ENCODE data around the gene RHBDL3. TPM values are rescaled to one million over a fixed set of nuclear protein-coding genes. Genes with fewer than 3 reads are reported as not detected.
"Not testable (repeated sequence)": the region's sequence is repeated elsewhere in the genome, so short reads cannot be mapped to it uniquely, and the experiment has no call there.

The RHBDL3 gene
- polyA plus RNA-seq, 2 donors: 0.29 to 0.58 TPM

GRCh38 chr17:32253117-32253611 lies 12.5 kb upstream of the RHBDL3 start:
- H3K36me3 ChIP-seq (ENCODE audit: control insufficient read depth in 2 of 2, insufficient read depth in 2 of 2, low read length in 1 of 2): no peaks in the 10 kb centered on the region
- H3K27ac ChIP-seq (ENCODE audit: low read depth in 2 of 2, low read length in 1 of 2): no peak overlapping the region
- no peaks in the 10 kb centered on the region for H3K4me1 ChIP-seq (ENCODE audit: control insufficient read depth in 2 of 2, insufficient read depth in 2 of 2, low read length in 1 of 2)
- no peaks in the 10 kb centered on the region for H3K27me3 ChIP-seq (ENCODE audit: control insufficient read depth in 1 of 2, insufficient read depth in 2 of 2, low read length in 2 of 2)
- H3K9me3 ChIP-seq (ENCODE audit: control insufficient read depth in 2 of 2, insufficient read depth in 1 of 2, low read depth in 1 of 2, low read length in 1 of 2): no peaks in the 10 kb centered on the region
- 58 to 62% methylated on average over 12 of the region's 12 CpGs for WGBS, 2 donors
- H3K4me3 ChIP-seq (ENCODE audit: low read depth in 1 of 2, low read length in 2 of 2): no peak overlapping the region

GRCh38 chr17:32256012-32256700 lies 9.5 kb upstream of the RHBDL3 start:
- H3K9me3 ChIP-seq (ENCODE audit: control insufficient read depth in 2 of 2, insufficient read depth in 1 of 2, low read depth in 1 of 2, low read length in 1 of 2): no peaks in the 10 kb centered on the region
- 51 to 58% methylated on average over 9 of the region's 9 CpGs for whole genome bisulfite sequencing, 2 donors
- no peaks in the 10 kb centered on the region for H3K27me3 ChIP-seq (ENCODE audit: control insufficient read depth in 1 of 2, insufficient read depth in 2 of 2, low read length in 2 of 2)
- no peak overlapping the region for H3K4me3 ChIP-seq (ENCODE audit: low read depth in 1 of 2, low read length in 2 of 2)
- no peak overlapping the region for H3K27ac ChIP-seq (ENCODE audit: low read depth in 2 of 2, low read length in 1 of 2)
- H3K36me3 ChIP-seq (ENCODE audit: control insufficient read depth in 2 of 2, insufficient read depth in 2 of 2, low read length in 1 of 2): no peaks in the 10 kb centered on the region
- H3K4me1 ChIP-seq (ENCODE audit: control insufficient read depth in 2 of 2, insufficient read depth in 2 of 2, low read length in 1 of 2): no peaks in the 10 kb centered on the region

- no peaks in the 10 kb centered on the region for H3K36me3 ChIP-seq (ENCODE audit: control insufficient read depth in 2 of 2, insufficient read depth in 2 of 2, low read length in 1 of 2)
- no peaks in the 10 kb centered on the region for H3K4me1 ChIP-seq (ENCODE audit: control insufficient read depth in 2 of 2, insufficient read depth in 2 of 2, low read length in 1 of 2)
- no peaks in the 10 kb centered on the region for H3K9me3 ChIP-seq (ENCODE audit: control insufficient read depth in 2 of 2, insufficient read depth in 1 of 2, low read depth in 1 of 2, low read length in 1 of 2)
- no peaks in the 10 kb centered on the region for H3K27me3 ChIP-seq (ENCODE audit: control insufficient read depth in 1 of 2, insufficient read depth in 2 of 2, low read length in 2 of 2)
- H3K27ac ChIP-seq (ENCODE audit: low read depth in 2 of 2, low read length in 1 of 2): no peak overlapping the region
- H3K4me3 ChIP-seq (ENCODE audit: low read depth in 1 of 2, low read length in 2 of 2): no peak overlapping the region
- 73 to 76% methylated on average over 9 of the region's 9 CpGs for WGBS, 2 donors
Measured at GRCh38 chr17:32256701-32257019, 9.0 kb upstream of the RHBDL3 start.

- Histone ChIP-seq H3K36me3 (ENCODE audit: control insufficient read depth in 2 of 2, insufficient read depth in 2 of 2, low read length in 1 of 2) (no peaks in the 10 kb centered on the region), H3K9me3 (ENCODE audit: control insufficient read depth in 2 of 2, insufficient read depth in 1 of 2, low read depth in 1 of 2, low read length in 1 of 2) (no peaks in the 10 kb centered on the region), H3K27ac (ENCODE audit: low read depth in 2 of 2, low read length in 1 of 2) (no peak overlapping the region), H3K27me3 (ENCODE audit: control insufficient read depth in 1 of 2, insufficient read depth in 2 of 2, low read length in 2 of 2) (no peaks in the 10 kb centered on the region), H3K4me3 (ENCODE audit: low read depth in 1 of 2, low read length in 2 of 2) (no peak overlapping the region), H3K4me1 (ENCODE audit: control insufficient read depth in 2 of 2, insufficient read depth in 2 of 2, low read length in 1 of 2) (no peaks in the 10 kb centered on the region)
- WGBS, 2 donors: 78% methylated on average over 18 of the region's 18 CpGs
Measured at GRCh38 chr17:32258383-32259140, 7.1 kb upstream of the RHBDL3 start.

GRCh38 chr17:32259586-32259985 lies 6.0 kb upstream of the RHBDL3 start:
- 77 to 82% methylated on average over 4 of the region's 4 CpGs for WGBS, 2 donors
- Histone ChIP-seq H3K27me3 (ENCODE audit: control insufficient read depth in 1 of 2, insufficient read depth in 2 of 2, low read length in 2 of 2) (no peaks in the 10 kb centered on the region), H3K4me3 (ENCODE audit: low read depth in 1 of 2, low read length in 2 of 2) (no peak overlapping the region), H3K9me3 (ENCODE audit: control insufficient read depth in 2 of 2, insufficient read depth in 1 of 2, low read depth in 1 of 2, low read length in 1 of 2) (no peaks in the 10 kb centered on the region), H3K27ac (ENCODE audit: low read depth in 2 of 2, low read length in 1 of 2) (no peak overlapping the region), H3K4me1 (ENCODE audit: control insufficient read depth in 2 of 2, insufficient read depth in 2 of 2, low read length in 1 of 2) (no peaks in the 10 kb centered on the region), H3K36me3 (ENCODE audit: control insufficient read depth in 2 of 2, insufficient read depth in 2 of 2, low read length in 1 of 2) (no peaks in the 10 kb centered on the region)

GRCh38 chr17:32261417-32261736 lies 4.3 kb upstream of the RHBDL3 start:
- Histone ChIP-seq H3K9me3 (ENCODE audit: control insufficient read depth in 2 of 2, insufficient read depth in 1 of 2, low read depth in 1 of 2, low read length in 1 of 2) (no peaks in the 10 kb centered on the region), H3K27me3 (ENCODE audit: control insufficient read depth in 1 of 2, insufficient read depth in 2 of 2, low read length in 2 of 2) (no peaks in the 10 kb centered on the region), H3K4me1 (ENCODE audit: control insufficient read depth in 2 of 2, insufficient read depth in 2 of 2, low read length in 1 of 2) (peaks cover 0 to 2% of the 10 kb centered on the region in 2 donors), H3K27ac (ENCODE audit: low read depth in 2 of 2, low read length in 1 of 2) (no peak overlapping the region), H3K4me3 (ENCODE audit: low read depth in 1 of 2, low read length in 2 of 2) (no peak overlapping the region), H3K36me3 (ENCODE audit: control insufficient read depth in 2 of 2, insufficient read depth in 2 of 2, low read length in 1 of 2) (no peaks in the 10 kb centered on the region)
- 25% methylated on average over 7 of the region's 7 CpGs for WGBS, 2 donors

GRCh38 chr17:32261936-32262510 lies 3.6 kb upstream of the RHBDL3 start:
- Histone ChIP-seq H3K27me3 (ENCODE audit: control insufficient read depth in 1 of 2, insufficient read depth in 2 of 2, low read length in 2 of 2) (no peaks in the 10 kb centered on the region), H3K9me3 (ENCODE audit: control insufficient read depth in 2 of 2, insufficient read depth in 1 of 2, low read depth in 1 of 2, low read length in 1 of 2) (no peaks in the 10 kb centered on the region), H3K4me1 (ENCODE audit: control insufficient read depth in 2 of 2, insufficient read depth in 2 of 2, low read length in 1 of 2) (peaks cover 0 to 6% of the 10 kb centered on the region in 2 donors), H3K36me3 (ENCODE audit: control insufficient read depth in 2 of 2, insufficient read depth in 2 of 2, low read length in 1 of 2) (no peaks in the 10 kb centered on the region), H3K27ac (ENCODE audit: low read depth in 2 of 2, low read length in 1 of 2) (no peak overlapping the region), H3K4me3 (ENCODE audit: low read depth in 1 of 2, low read length in 2 of 2) (no peak overlapping the region)
- WGBS, 2 donors: 80 to 84% methylated on average over 13 of the region's 13 CpGs

- WGBS, 2 donors: 89 to 95% methylated on average over 17 of the region's 17 CpGs
- H3K27ac ChIP-seq (ENCODE audit: low read depth in 2 of 2, low read length in 1 of 2); H3K9me3 ChIP-seq (ENCODE audit: control insufficient read depth in 2 of 2, insufficient read depth in 1 of 2, low read depth in 1 of 2, low read length in 1 of 2); H3K36me3 ChIP-seq (ENCODE audit: control insufficient read depth in 2 of 2, insufficient read depth in 2 of 2, low read length in 1 of 2); H3K4me3 ChIP-seq (ENCODE audit: low read depth in 1 of 2, low read length in 2 of 2); H3K27me3 ChIP-seq (ENCODE audit: control insufficient read depth in 1 of 2, insufficient read depth in 2 of 2, low read length in 2 of 2); H3K4me1 ChIP-seq (ENCODE audit: control insufficient read depth in 2 of 2, insufficient read depth in 2 of 2, low read length in 1 of 2): not testable (repeated sequence)
Measured at GRCh38 chr17:32263515-32263914, 2.1 kb upstream of the RHBDL3 start.

- Histone ChIP-seq H3K9me3 (ENCODE audit: control insufficient read depth in 2 of 2, insufficient read depth in 1 of 2, low read depth in 1 of 2, low read length in 1 of 2) (no peaks in the 10 kb centered on the region), H3K36me3 (ENCODE audit: control insufficient read depth in 2 of 2, insufficient read depth in 2 of 2, low read length in 1 of 2) (no peaks in the 10 kb centered on the region), H3K27me3 (ENCODE audit: control insufficient read depth in 1 of 2, insufficient read depth in 2 of 2, low read length in 2 of 2) (no peaks in the 10 kb centered on the region), H3K27ac (ENCODE audit: low read depth in 2 of 2, low read length in 1 of 2) (no peak overlapping the region), H3K4me3 (ENCODE audit: low read depth in 1 of 2, low read length in 2 of 2) (no peak overlapping the region), H3K4me1 (ENCODE audit: control insufficient read depth in 2 of 2, insufficient read depth in 2 of 2, low read length in 1 of 2) (peaks cover 0 to 6% of the 10 kb centered on the region in 2 donors)
- WGBS, 2 donors: 55 to 77% methylated on average over 6 of the region's 6 CpGs
Measured at GRCh38 chr17:32264140-32264799, 1.4 kb upstream of the RHBDL3 start.

All from esophagus (tissue), 2 donors.